Forelimb muscle (tissue), 1 donor: ENCODE data around the gene USP36. TPM values are rescaled to one million over a fixed set of nuclear protein-coding genes. Genes with fewer than 3 reads are reported as not detected.
"Not testable (repeated sequence)": the region's sequence is repeated elsewhere in the genome, so short reads cannot be mapped to it uniquely, and the experiment has no call there.

Experiments
- DNase-seq: peaks from one replicate; pipeline ENCODE4 v3.0.0-alpha.2; 2013; ENCODE audit warnings: low read depth
- polyA plus RNA-seq: library from polyadenylated mRNA; unstranded; fragments of 120-200 nt; gene quantifications from one replicate; pipeline ENCODE4 v1.2.1, GENCODE V29; 2013; ENCODE audit not compliant: insufficient read length

The USP36 gene
- polyA plus RNA-seq, 1 donor, result 26.1 TPM

GRCh38 chr17:78767806-78768205, 72.8 kb downstream of the USP36 start:
- no peak for DNase-seq

GRCh38 chr17:78766743-78767294, 73.8 kb downstream of the USP36 start:
- DNase-seq, result no peak

GRCh38 chr17:78766225-78766624, 74.4 kb downstream of the USP36 start:
- no peak for DNase-seq

- no peak for DNase-seq
Observed at GRCh38 chr17:78765821-78766220, 74.8 kb downstream of the USP36 start.

GRCh38 chr17:78764871-78765270, 75.7 kb downstream of the USP36 start:
- DNase-seq, result no peak

- no peak for DNase-seq
Observed at GRCh38 chr17:78763561-78763960, 77.1 kb downstream of the USP36 start.

GRCh38 chr17:78761789-78762406, 78.7 kb downstream of the USP36 start:
- DNase-seq, result no peak

GRCh38 chr17:78759969-78760352, 80.7 kb downstream of the USP36 start:
- no peak for DNase-seq

- peak; percentile 48 for DNase-seq
Observed at GRCh38 chr17:78759203-78759968, 81.2 kb downstream of the USP36 start.

GRCh38 chr17:78753316-78754250, 87.0 kb downstream of the USP36 start:
- DNase-seq, result no peak

GRCh38 chr17:78751447-78752161, 89.0 kb downstream of the USP36 start:
- DNase-seq, result no peak

GRCh38 chr17:78751000-78751399, 89.6 kb downstream of the USP36 start:
- DNase-seq, result not testable (repeated sequence)

GRCh38 chr17:78748730-78749317, 91.8 kb downstream of the USP36 start:
- DNase-seq, result no peak

GRCh38 chr17:78748048-78748729, 92.4 kb downstream of the USP36 start:
- DNase-seq, result no peak

- no peak for DNase-seq
Observed at GRCh38 chr17:78747488-78747887, 93.1 kb downstream of the USP36 start.

- no peak for DNase-seq
Observed at GRCh38 chr17:78746949-78747269, 93.7 kb downstream of the USP36 start.

- DNase-seq, result no peak
Observed at GRCh38 chr17:78746263-78746948, 94.2 kb downstream of the USP36 start.
